NCI-H2227 (cell line): ENCODE results near the gene ZNF274.
"Not testable (repeated sequence)": the region's sequence is repeated elsewhere in the genome, so short reads cannot be mapped to it uniquely, and the experiment has no call there.

Experiments
- DNase-seq: peaks from one replicate; lab custom pipeline; 2025; ENCODE audit not compliant: unreplicated experiment; lab: John Stamatoyannopoulos, UW

ZNF274 gene

DNA sequence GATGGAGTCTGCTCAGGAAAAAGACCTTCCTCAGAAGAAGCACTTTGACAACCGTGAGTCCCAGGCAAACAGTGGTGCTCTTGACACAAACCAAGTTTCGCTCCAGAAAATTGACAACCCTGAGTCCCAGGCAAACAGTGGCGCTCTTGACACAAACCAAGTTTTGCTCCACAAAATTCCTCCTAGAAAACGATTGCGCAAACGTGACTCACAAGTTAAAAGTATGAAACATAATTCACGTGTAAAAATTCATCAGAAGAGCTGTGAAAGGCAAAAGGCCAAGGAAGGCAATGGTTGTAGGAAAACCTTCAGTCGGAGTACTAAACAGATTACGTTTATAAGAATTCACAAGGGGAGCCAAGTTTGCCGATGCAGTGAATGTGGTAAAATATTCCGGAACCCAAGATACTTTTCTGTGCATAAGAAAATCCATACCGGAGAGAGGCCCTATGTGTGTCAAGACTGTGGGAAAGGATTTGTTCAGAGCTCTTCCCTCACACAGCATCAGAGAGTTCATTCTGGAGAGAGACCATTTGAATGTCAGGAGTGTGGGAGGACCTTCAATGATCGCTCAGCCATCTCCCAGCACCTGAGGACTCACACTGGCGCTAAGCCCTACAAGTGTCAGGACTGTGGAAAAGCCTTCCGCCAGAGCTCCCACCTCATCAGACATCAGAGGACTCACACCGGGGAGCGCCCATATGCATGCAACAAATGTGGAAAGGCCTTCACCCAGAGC, 29.6 kb downstream of the ZNF274 start:
- DNase-seq = no peak

DNA sequence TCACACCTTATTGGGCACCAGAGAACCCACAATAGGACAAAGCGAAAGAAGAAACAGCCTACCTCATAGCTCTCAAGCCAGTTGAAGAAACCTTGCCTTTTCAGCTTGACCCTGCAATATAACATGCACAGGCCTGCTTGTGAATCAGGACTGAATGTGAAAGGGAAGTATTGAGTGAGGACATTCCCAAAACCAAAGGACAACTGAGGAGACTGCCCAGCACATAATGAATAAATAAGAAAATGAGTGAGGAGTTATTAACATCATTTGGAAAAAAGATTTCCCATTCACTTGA, 30.2 kb downstream of the ZNF274 start:
- DNase-seq = no peak

DNA sequence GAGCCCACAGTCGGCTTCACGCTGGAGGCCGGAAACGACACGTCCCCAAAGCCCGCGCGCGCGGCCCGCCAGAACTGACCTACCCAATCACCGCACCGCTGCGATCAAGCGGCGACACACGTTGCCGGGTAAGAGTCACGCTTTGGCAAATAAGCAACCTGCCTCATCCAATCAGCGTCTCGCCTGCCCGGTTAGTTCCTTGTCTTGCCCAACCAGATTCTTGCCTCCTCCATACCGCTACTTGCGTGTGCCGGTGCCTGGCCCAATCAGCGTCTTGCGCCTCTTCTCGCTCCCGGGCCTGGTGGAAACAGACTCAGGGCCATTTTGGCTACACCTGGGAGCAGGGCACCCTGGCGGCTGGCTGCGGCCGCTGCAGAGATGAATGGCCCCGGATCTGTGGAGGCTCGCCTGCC, 34.2 kb downstream of the ZNF274 start:
- no peak for DNase-seq

DNA sequence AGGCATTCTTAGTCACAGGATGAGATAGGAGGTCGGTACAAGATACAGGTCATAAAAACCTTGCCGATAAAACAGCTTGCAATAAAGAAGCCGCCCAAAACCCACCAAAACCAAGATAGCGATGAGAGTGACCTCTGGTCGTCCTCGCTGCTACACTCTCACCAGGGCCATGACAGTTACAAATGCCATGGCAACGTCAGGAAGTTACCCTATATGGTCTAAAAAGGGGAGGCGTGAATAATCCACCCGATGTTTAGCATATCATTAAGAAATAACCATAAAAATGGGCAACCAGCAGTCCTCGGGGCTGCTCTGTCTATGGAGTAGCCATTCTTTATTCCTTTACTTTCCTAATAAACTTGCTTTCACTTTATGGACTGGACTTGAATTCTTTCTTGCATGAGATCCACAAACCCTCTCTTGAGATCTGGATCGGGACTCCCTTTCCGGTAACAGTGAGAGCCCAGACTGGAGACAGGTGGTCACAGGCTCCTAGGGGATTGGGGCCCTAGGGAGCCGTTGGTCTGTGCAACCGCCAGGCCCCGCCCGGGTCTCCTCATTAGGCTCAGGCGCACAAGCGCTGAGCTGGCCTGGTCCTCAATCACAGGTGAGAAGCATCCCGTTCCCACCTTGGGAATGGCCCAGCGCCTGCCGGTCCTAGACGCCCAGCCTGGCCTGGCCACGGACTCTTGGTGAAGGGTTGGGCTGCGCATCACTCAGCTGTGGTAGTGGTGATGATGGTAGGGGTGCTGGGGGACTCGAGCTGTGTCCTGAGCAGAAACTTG, 34.9 kb downstream of the ZNF274 start:
- DNase-seq = no peak

DNA sequence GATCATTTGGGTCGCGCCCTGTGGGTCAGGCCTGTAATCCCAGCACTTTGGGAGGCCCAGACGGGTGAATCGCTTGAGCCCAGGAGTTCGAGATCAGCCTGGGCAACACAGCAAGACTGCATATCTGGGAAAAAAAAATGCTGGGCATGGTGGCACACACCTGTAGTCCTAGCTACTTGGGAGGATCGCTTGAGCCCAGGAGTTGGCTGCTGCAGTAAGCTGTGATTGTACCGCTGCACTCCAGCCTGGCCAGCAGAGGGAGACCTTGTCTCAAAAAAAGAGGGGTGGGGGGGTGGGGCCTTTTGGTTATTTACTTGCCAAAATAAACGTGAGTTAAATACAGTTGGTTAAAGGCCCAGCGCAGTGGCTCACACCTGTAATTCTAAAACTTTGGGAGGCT, 36.0 kb downstream of the ZNF274 start:
- no peak for DNase-seq

DNA sequence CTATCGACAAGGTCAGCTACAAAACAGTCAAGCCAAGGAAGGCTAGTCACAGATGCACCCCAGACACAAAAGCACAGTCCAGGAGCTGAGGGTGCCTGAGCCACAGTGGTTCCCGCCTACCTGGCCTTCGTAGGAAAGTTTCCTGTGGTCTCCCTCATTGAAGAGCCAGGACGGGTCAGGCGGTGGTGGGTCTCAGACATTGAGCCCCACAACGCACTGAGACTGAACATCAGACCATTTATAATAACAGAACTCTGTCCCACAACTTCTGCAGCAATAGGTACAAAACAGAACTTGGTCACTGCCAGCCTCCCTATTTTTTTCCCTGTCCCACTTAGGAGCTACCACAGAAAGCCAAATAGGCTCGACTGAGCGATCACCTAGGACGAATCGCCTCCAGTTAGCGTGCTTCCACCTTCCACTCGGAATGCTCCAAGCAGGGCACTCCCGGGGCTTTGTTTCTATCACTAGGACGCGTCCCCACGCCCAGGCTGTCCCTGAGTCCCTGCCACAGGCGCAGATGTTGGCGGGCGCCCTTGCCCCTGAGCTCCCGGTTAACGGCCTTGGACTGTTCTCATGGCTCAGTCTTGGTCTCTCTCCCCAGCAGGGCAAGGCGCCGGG, 45.2 kb downstream of the ZNF274 start:
- DNase-seq = no peak

DNA sequence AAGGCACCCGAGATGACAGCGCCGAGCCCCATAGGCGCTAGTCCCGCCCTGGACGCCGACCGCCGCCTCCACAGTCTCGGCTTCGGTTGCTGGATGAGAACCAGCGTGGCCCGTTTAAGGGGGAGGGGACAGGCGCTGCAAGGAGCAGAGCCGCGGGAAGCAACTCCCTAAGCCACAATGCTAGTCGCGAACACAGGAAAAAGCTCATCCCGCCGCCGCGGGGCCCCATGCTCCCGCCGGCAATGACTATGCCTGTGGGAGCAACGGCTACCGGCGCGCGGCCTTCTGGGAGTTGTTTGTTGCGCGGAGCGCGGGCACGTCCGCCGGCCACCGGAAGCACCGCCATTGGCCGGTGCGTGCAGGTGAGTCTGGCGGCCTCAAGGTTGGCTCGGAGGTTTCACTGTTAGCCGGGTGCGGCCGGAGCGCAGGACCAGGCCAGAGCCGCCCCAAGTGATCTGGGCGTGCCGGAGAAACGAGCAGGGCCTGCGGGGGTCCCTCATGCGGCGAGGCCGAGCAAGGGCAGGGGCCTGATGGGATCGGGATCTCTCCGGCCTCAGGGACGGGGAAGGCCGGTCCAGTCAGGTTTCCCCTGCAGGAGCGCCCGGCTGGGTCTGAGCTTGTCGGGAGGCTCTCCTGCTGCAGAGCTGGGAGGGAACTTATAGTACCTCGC, 45.9 kb downstream of the ZNF274 start, which contains the start of gene ZNF544:
TSS of gene ZNF544 (plus strand) at position 330 of the 670 bp plus-strand sequence. CDS start 15,110 bp downstream, outside the sequence.
- DNase-seq = peak; percentile 45

DNA sequence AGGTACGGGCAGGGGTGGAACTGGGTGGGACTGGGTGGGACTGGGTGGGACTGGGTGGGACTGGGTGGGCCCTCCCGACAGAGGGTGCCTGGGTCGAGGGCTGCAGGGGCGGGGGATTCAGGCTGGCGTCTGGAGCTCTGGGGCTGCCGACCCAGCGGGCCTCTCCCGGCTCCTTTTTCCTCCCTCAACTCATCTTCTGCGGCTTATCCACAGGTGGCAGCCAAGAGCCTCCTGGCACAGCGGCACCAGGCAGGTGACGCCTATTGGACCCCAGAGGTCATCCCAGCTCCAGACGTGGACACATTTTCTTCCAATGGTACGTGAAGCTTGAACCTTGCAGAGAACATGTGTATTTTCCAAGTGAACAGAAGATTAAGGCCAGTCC, 46.4 kb downstream of the ZNF274 start:
- no peak for DNase-seq

DNA sequence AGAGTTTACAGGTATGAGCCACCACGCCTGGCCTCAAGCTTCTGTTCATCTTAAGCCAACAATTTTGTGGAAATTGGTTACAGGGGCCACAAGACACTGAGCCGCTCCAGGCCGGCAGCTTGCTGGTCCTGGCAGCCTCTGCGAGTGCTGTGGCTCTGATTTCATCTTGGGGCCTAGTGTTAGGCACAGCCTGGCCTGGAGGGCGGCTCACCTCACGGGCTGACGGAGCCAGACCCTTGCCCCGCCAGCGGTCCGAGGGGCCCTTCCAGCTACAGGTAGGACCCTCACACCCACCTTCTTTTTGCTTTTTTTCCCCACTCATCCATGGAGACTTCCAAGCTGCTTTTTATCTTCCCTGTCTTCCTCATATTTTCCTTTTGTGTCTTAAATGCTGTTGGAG, 54.5 kb downstream of the ZNF274 start:
- no peak for DNase-seq

DNA sequence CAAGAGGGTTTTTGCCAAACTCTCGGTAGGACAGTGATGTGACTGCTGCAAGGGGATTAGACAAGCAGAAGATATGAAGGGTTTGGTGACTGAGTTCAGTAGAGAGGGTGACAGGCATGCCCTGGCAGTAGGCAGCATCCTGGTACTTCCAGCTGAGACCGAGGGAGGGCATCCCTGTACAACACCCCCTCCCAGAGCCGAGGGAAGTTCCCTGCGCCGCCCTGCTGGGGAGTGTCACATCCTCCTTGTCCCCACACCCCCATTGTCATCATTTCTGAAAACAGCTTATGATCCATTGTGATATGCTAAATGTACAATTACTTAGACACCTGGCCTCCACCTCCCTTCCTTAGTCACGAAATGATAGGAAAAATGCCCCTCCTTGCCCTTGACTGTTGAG, 60.5 kb downstream of the ZNF274 start:
- DNase-seq = no peak

DNA sequence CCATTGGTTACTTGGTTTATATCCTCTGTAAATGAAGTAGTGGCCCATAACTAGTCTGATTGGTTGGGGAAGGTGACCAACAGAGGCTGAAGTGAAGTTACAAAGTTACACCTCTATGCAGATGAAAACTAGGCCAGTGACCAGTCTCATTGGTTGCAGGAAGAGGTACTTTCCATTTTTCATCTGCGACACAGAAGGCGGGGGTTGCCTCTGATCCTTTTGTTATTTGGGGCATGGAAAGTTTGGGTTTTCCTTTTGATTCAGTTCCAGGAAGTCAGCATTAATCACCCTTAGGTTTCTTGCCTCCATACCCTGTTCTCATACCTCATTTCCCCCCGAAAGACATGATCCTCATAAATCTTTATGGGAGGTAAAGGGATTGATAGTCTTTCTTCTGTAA, 66.0 kb downstream of the ZNF274 start:
- no peak for DNase-seq

DNA sequence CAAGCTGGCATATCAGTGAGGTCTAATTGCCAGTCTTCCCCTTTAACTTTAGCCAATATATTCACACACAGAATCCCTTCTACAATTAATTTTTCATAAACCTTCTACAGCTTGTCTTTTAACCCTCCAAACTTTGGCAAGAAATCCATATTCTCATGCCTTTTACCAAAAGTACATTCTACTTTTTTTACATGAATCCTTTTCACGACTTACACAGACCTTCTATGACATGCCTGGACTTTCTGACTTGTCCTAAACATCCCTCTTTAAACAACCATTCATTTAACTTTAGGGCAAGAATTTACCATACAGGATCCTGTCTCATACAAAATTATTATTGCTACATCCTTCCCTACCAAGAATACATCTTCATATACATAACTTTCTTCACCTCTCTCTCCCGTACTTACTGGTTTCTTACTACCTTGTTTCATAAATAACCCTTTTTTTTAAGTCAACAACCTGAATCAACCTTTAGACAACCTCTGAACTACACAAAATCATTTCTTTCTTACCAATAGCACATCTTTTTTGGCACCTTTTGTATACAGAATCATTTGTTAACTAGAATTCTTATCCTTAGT, 69.3 kb downstream of the ZNF274 start:
- peak; percentile 23 for DNase-seq

DNA sequence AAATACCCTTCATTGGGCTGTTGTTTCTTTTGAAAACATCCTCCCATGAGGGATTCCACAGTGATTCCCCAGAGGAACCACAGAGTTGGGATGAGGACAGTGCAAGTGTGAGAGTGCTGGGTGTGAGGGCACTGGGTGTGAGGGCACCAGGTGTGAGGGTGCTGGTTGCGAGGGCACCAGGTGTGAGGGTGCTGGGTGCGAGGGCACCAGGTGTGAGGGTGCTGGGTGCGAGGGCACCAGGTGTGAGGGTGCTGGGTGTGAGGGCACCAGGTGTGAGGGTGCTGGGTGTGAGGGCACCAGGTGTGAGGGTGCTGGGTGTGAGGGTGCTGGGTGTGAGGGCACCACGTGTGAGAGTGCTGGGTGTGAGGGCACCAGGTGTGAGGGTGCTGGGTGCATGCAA, 75.4 kb downstream of the ZNF274 start:
- not testable (repeated sequence) for DNase-seq

DNA sequence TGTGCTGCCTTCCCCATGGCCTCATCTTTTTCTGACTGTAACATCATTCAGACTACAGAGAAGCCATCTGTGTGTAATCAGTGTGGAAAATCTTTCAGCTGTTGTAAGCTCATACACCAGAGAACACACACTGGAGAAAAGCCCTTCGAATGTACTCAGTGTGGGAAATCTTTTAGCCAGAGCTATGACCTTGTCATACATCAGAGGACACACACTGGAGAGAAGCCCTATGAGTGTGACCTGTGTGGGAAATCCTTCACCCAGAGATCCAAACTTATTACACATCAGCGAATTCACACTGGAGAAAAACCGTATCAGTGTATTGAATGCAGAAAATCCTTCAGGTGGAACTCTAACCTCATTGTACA, 78.7 kb downstream of the ZNF274 start:
- DNase-seq = no peak

DNA sequence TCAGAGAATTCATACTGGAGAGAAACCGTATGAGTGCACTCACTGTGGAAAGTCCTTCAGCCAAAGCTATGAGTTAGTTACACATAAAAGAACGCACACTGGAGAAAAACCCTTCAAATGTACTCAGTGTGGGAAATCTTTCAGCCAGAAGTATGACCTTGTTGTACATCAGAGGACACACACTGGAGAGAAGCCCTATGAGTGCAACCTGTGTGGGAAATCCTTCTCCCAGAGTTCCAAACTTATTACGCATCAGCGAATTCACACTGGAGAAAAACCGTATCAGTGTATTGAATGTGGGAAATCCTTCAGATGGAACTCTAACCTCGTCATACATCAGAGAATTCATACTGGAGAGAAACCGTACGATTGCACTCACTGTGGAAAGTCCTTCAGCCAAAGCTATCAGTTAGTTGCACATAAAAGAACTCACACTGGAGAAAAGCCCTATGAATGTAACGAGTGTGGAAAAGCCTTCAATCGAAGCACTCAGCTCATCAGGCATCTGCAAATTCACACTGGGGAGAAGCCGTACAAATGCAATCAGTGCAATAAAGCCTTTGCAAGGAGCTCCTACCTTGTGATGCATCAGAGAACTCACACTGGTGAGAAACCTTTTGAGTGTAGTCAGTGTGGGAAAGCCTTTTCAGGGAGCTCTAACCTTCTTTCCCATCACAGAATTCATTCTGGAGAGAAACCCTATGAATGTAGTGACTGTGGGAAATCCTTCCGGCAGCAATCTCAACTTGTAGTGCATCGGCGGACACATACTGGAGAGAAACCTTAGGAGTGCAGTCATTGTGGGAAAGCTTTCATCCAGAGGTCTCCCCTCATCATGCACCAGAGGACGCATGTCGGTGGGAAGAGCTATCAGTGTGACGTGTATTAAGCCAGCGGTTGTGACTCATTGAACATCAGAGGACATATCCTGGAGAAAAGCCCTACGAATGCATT, 79.4 kb downstream of the ZNF274 start:
- DNase-seq = no peak

DNA sequence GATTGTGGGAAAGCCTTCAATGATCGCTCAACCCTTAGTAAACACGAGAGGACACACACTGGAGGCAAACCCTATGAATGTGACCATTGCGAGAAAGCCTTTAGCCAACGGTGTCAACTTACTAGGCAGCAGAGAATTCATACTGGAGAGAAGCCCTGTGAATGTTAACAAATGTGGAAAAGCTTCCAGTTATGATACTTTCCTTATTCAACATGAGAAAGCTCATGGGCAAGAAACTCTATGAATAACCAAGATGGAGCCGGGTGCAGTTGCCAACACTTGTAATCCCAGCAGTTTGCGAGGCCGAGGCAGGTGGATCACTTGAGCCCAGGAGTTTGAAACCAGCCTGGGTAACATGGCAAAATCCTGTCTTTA, 80.0 kb downstream of the ZNF274 start:
- DNase-seq = no peak
